Measurements from ENCODE around the gene CCDC87. TPM values are rescaled to one million over a fixed set of nuclear protein-coding genes. Genes with fewer than 3 reads are reported as not detected.

The CCDC87 gene
- total and polyA plus RNA-seq, 2 experiments from 2014 or later = 0.11 to 0.40 TPM

DNA sequence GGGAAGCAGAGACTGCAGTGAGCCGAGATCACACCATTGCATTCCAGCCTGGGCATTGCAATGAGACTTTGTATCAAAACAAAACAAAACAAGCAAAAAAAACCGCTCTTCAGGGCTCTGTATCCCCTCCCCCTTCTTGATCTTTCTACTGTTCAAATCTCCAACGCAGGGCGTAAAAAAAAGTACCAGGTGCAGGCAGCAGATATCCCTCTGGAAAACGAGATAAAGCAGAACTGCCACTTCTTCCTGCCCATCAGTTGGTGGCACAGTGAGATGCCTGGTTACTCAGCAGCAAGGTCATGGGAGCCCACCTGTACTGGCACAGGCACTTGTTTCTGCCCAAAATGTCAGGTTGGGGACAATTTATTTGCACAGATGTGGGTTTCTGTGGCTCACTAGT is 11.3 kb upstream of the CCDC87 start:
- peaks cover 4% of the 10 kb centered on the region; the same call in 1 of the 2 replicates for H3K36me3 ChIP-seq (ENCODE audit: low read depth)
- H3K9ac ChIP-seq = no peak overlapping the region
- H3K9me3 ChIP-seq (ENCODE audit: low read depth) = no peaks in the 10 kb centered on the region
- H3F3A ChIP-seq (ENCODE audit: insufficient read depth) = peaks cover 34% of the 10 kb centered on the region
- no peaks in the 10 kb centered on the region for H3K9me2 ChIP-seq (ENCODE audit: insufficient read depth)
- H3K79me2 ChIP-seq (ENCODE audit: insufficient read depth) = no peaks in the 10 kb centered on the region
- no peak overlapping the region for H3K4me2 ChIP-seq (ENCODE audit: unreplicated experiment)
- no peak overlapping the region for H3K4me3 ChIP-seq
- in situ Hi-C loops (cut with MboI) = no loop called here
- H3K4me1 ChIP-seq (ENCODE audit: insufficient read depth) = peaks cover 21% of the 10 kb centered on the region
- no peak overlapping the region for H2AFZ ChIP-seq
- 94 to 97% methylated on average over 5 of the region's 5 CpGs for WGBS, 2 experiments (ENCODE audit: low coverage in 1 of 2, low lambda C conversion rate in 2 of 2, missing lambda C conversion rate in 2 of 2)
- no peak overlapping the region for H3K27ac ChIP-seq
- TF ChIP-seq EZH2 (IDR thresholded peaks at IDR 0.05; ENCODE audit: insufficient read depth, poor library complexity, severe bottlenecking) (no peak), EZH2phosphoT487 (IDR thresholded peaks at IDR 0.05; ENCODE audit: insufficient read depth, low read depth) (no peak)
- DNase-seq = no peak
- H3K27me3 ChIP-seq (replicated peaks; ENCODE audit: insufficient read depth) = no peaks in the 10 kb centered on the region
- no peaks in the 10 kb centered on the region for H4K20me1 ChIP-seq (ENCODE audit: insufficient read depth)

DNA sequence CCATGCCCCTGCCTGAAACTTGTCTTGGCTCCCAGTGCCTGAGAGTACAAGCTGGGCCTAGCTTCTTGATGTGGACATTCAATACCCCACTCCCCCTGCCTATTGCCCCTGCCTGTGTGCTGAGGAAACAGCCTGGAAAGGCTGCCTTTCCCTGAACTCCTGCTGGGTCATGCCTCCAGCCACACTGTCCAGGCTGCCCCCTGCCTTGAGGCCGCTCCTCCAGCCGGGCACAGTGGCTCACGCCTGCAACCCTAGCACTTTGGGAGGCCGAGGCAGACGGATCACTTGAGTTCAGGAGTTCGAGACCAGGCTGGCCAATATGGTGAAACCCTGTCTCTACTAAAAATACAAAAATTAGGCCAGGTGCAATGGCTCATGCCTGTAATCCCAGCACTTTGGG is 10.2 kb upstream of the CCDC87 start:
- Histone ChIP-seq H4K20me1 (ENCODE audit: insufficient read depth) (no peaks in the 10 kb centered on the region), H3F3A (ENCODE audit: insufficient read depth) (peaks cover 31% of the 10 kb centered on the region), H3K4me2 (ENCODE audit: unreplicated experiment) (no peak overlapping the region), H3K9ac (no peak overlapping the region), H3K4me1 (ENCODE audit: insufficient read depth) (peaks cover 18% of the 10 kb centered on the region), H3K27ac (no peak overlapping the region), H3K9me3 (ENCODE audit: low read depth) (no peaks in the 10 kb centered on the region), H3K9me2 (ENCODE audit: insufficient read depth) (no peaks in the 10 kb centered on the region), H3K27me3 (replicated peaks; ENCODE audit: insufficient read depth) (no peaks in the 10 kb centered on the region), H3K79me2 (ENCODE audit: insufficient read depth) (0 out of 2 replicates have a peak, but pooled peaks cover 1% of the 10 kb centered on the region), H3K4me3 (no peak overlapping the region), H2AFZ (no peak overlapping the region), H3K36me3 (ENCODE audit: low read depth) (peaks cover 4% of the 10 kb centered on the region; the same call in 1 of the 2 replicates)
- DNase-seq = no peak
- TF ChIP-seq EZH2phosphoT487 (IDR thresholded peaks at IDR 0.05; ENCODE audit: insufficient read depth, low read depth) (no peak), EZH2 (IDR thresholded peaks at IDR 0.05; ENCODE audit: insufficient read depth, poor library complexity, severe bottlenecking) (no peak)
- 84 to 89% methylated on average over 6 of the region's 6 CpGs for WGBS, 2 experiments (ENCODE audit: low coverage in 1 of 2, low lambda C conversion rate in 2 of 2, missing lambda C conversion rate in 2 of 2)
- in situ Hi-C loops (cut with MboI) = no loop called here

DNA sequence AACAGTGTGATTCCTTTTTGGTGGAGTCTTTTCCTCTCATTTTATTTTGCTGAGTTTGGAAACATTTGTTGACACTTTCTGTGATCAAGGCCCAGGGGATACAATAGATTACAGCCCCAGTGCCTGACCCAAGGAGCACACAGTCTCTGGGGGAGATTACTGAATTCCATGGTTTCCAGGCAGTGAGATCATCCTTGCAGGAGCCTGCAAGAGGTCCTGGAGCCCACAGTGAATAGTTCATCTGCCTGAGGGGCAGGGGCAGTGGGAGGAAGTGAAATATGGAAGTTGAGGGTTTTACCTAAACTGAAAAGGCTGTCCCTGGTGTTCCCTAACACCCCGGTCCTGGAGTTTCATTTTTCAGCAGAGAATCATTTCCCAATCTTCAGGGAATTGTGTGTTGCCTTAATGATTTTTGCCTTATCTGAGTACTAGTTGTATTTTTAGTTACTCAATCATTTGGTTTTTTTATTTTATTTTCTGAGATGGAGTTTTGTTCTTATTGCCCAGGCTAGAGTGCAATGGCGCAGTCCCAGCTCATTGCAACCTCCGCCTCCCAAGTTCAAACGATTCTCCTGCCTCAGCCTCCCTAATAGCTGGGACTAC is 7.9 kb upstream of the CCDC87 start:
- Histone ChIP-seq H3F3A (ENCODE audit: insufficient read depth) (peaks cover 11% of the 10 kb centered on the region; the same call in 1 of the 2 replicates), H2AFZ (no peak overlapping the region), H3K4me3 (no peak overlapping the region), H4K20me1 (ENCODE audit: insufficient read depth) (no peaks in the 10 kb centered on the region), H3K27me3 (replicated peaks; ENCODE audit: insufficient read depth) (no peaks in the 10 kb centered on the region), H3K9ac (no peak overlapping the region), H3K27ac (no peak overlapping the region), H3K9me2 (ENCODE audit: insufficient read depth) (no peaks in the 10 kb centered on the region), H3K4me1 (ENCODE audit: insufficient read depth) (peaks cover 5% of the 10 kb centered on the region; the same call in 1 of the 2 replicates), H3K36me3 (ENCODE audit: low read depth) (peaks cover 4% of the 10 kb centered on the region; the same call in 1 of the 2 replicates), H3K4me2 (ENCODE audit: unreplicated experiment) (no peak overlapping the region), H3K79me2 (ENCODE audit: insufficient read depth) (peaks cover 22% of the 10 kb centered on the region; the same call in 1 of the 2 replicates), H3K9me3 (ENCODE audit: low read depth) (no peaks in the 10 kb centered on the region)
- 97 to 99% methylated on average over 4 of the region's 4 CpGs for WGBS, 2 experiments (ENCODE audit: low coverage in 1 of 2, low lambda C conversion rate in 2 of 2, missing lambda C conversion rate in 2 of 2)
- no peak for DNase-seq
- no peak for TF ChIP-seq EZH2phosphoT487 (IDR thresholded peaks at IDR 0.05; ENCODE audit: insufficient read depth, low read depth)
- no peak for TF ChIP-seq EZH2 (IDR thresholded peaks at IDR 0.05; ENCODE audit: insufficient read depth, poor library complexity, severe bottlenecking)
- in situ Hi-C loops (cut with MboI) = no loop called here

DNA sequence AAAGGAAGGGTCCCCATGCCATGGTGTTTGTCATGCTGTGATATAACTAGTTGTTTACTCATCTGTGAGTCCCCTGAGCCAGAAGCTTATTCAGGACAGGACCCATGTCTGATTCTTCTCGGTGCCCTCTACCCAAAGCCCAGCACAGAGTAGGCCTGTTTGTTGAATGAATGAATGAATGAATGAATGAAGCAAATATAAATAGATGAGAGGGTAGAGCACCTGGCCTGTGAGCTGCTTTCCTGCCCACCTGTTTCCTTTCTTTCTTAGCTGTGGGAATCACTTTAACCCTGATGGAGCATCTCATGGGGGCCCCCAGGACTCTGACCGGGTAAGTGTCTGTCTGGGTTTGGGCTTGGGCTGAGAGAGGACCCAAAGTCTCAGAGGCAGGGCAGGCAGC is 7.4 kb upstream of the CCDC87 start:
- Histone ChIP-seq H2AFZ (no peak overlapping the region), H3K4me2 (ENCODE audit: unreplicated experiment) (no peak overlapping the region), H3K4me3 (no peak overlapping the region), H3K9me3 (ENCODE audit: low read depth) (no peaks in the 10 kb centered on the region), H3K27ac (no peak overlapping the region), H3K9ac (no peak overlapping the region), H3K79me2 (ENCODE audit: insufficient read depth) (peaks cover 26% of the 10 kb centered on the region; the same call in 1 of the 2 replicates), H4K20me1 (ENCODE audit: insufficient read depth) (no peaks in the 10 kb centered on the region), H3K36me3 (ENCODE audit: low read depth) (peaks cover 4% of the 10 kb centered on the region; the same call in 1 of the 2 replicates), H3K27me3 (replicated peaks; ENCODE audit: insufficient read depth) (no peaks in the 10 kb centered on the region), H3F3A (ENCODE audit: insufficient read depth) (peaks cover 11% of the 10 kb centered on the region; the same call in 1 of the 2 replicates), H3K4me1 (ENCODE audit: insufficient read depth) (peaks cover 8% of the 10 kb centered on the region; the same call in 1 of the 2 replicates), H3K9me2 (ENCODE audit: insufficient read depth) (no peaks in the 10 kb centered on the region)
- TF ChIP-seq EZH2 (IDR thresholded peaks at IDR 0.05; ENCODE audit: insufficient read depth, poor library complexity, severe bottlenecking) (no peak), EZH2phosphoT487 (IDR thresholded peaks at IDR 0.05; ENCODE audit: insufficient read depth, low read depth) (no peak)
- WGBS, 2 experiments (ENCODE audit: low coverage in 1 of 2, low lambda C conversion rate in 2 of 2, missing lambda C conversion rate in 2 of 2) = 94 to 95% methylated on average over 2 of the region's 2 CpGs
- in situ Hi-C loops (cut with MboI) = no loop called here
- no peak for DNase-seq
